Dedifferentiated amniotic fluid mesenchymal stem cell (primary cell): ENCODE results near the gene LILRA2.
"Not testable (repeated sequence)": the region's sequence is repeated elsewhere in the genome, so short reads cannot be mapped to it uniquely, and the experiment has no call there.

ENCODE experiments used
- DNase-seq: peaks from one replicate; pipeline ENCODE4 v3.0.0-alpha.2; 2016; ENCODE audit errors: extremely low spot score

Gene LILRA2

DNA sequence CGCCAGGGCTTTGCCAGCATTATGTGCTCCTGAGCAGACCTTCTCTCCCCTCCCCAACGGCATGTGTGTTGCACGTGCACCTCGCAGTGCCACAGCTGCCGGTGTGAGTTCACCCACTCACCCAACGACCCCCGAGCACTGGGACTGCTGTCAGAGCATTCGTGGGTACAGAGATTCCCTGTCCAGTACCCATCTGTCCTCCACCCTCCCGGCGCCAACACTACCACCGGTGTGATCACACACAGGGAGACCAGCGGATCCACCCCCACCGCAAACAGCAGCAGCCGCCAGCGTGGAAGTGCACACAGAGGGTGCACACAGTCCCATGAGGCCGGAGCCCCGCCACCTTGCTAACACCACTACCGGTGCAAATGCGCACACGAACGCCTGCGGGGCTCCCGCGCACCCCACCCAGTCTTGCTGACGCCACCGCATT, 35.8 kb downstream of the LILRA2 start:
- no peak for DNase-seq

DNA sequence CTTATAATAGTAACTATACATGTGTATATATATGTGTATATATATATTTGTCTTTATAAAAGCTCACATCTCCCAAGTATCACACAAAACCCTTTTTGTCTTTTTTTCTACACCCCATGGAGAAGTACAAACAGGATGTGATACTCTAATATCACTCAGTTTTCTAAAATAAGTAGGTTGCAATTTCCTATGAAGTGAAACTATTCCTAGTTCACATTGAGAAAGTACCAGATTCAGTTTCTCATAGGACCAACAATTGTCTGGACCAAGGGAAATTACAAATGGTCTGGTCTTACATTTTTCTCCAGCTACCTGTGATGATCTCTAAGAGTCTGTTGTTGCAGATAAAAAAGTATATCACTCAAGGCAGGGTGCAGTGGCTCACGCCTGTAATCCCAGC, 38.8 kb downstream of the LILRA2 start:
- no peak for DNase-seq

DNA sequence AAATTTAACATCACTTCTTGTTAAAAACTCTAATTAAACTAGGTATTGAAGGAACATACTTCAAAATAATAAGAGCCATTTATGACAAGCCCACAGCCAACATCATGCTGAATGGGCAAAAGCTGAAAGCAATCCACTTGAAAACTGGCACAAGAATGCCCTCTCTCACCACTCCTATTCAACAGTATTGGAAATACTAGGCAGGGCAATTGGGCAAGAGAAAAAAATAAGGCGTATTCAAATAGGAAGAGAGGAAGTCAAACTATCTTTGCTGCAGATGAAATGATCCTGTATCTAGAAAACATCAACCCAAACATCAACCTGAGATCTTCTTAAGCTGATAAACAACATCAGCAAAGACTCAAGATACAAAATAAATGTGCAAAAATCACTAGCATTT, 41.1 kb downstream of the LILRA2 start:
- DNase-seq, result no peak

DNA sequence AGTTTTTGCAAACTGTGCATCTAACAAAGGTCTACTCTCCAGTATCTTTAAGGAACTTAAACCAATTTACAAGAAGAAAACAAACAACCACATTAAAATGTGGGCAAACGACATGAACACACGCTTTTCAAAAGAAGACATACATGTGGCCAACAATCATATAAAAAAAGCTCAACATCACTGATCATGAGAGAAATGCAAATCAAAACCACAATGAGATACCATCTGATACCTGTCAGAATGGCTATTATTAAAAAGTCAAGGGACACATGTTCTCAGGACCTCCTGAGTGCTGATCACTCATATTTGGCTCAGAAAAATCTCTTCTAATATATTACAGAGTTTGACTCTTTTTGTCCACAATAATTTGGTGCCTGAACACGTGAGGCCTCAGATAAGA, 42.5 kb downstream of the LILRA2 start:
- no peak for DNase-seq

DNA sequence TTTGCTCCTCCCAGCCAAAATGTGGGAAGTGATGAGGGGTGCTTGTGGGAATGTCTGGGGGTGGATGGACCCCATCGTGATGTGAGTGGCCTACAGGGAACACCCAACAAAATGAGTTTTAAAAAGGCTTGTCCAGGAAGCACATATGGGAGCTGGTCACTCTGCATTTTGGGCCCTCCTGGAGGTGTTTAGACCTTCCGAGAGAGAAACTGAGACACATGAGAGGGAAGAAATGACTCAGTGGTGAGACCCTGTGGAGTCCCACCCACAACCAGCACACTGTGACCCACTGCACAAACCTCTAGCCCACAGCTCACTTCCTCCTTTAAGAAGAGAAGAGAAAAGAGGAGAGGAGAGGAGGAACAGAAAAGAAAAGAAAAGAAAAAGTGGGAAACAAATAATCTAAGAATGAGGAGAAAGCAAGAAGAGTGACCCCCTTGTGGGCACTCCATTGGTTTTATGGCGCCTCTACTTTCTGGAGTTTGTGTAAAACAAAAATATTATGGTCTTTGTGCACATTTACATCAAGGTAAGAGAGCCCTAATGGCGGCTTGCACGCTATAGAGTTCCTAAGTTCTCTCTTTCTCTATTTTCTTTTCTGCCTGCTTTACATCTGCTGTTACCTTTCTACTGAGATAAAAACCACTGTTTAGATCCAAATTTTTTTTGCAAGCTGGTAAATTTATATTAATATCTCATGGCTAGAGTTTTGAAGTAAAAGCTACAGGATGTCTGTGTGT, 43.4 kb downstream of the LILRA2 start:
- no peak for DNase-seq

DNA sequence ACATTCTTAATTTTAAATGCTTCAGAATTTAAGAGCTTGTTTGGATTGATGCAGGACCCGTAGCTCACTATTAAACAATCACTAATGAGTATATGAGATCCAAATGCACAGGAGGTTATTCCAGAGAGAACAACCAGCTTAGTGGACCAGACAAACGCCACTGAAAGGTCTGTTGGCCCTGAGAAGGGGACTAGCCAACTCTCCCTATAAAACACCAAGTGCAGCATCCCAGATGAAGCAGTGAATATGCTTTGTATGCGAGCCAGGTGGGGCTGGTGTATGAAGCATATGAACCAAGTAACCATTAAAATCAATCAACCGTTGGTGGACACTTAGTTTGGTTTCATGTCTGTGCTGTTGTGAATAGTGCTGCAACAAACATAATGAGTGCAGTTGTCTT, 46.9 kb downstream of the LILRA2 start:
- no peak for DNase-seq

DNA sequence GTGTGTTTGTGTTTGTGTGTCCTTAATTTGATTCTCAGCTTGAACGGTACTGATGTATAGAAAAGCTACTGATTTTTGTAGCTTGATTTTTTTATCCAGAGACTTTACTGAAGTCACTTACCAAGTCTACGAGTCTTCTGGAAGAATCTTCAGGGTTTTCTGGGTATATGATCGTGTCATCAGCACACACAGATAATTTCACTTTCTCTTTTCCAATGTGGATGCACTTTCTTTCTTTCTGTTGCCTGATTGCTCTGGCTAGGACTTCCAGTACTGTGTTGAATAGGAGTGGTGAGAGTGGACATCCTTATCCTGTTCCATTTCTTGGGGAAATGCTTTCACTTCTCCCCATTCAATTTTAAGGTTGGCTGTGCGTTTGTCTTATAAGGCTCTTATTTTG, 48.8 kb downstream of the LILRA2 start:
- no peak for DNase-seq

DNA sequence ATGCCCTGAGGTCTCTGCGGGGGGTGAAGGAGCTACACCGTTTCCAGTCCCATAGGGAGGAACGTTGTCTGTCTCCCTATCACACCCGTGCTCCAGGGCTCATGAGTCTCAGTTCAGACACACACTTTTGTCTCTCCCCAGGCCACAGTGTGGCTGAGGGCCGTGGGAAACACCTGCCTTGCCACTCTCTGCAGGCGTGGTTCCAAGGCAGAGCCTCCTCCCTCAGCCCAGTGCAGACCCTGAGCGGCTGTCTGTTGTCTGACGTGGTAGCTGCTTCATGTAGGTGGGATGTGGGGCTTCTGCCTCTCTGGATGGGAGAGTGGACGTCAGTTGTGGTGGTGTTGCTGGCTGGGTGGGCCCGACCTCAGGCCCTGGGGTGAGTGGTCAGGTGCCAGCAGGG, 50.6 kb downstream of the LILRA2 start:
- DNase-seq, result not testable (repeated sequence)

DNA sequence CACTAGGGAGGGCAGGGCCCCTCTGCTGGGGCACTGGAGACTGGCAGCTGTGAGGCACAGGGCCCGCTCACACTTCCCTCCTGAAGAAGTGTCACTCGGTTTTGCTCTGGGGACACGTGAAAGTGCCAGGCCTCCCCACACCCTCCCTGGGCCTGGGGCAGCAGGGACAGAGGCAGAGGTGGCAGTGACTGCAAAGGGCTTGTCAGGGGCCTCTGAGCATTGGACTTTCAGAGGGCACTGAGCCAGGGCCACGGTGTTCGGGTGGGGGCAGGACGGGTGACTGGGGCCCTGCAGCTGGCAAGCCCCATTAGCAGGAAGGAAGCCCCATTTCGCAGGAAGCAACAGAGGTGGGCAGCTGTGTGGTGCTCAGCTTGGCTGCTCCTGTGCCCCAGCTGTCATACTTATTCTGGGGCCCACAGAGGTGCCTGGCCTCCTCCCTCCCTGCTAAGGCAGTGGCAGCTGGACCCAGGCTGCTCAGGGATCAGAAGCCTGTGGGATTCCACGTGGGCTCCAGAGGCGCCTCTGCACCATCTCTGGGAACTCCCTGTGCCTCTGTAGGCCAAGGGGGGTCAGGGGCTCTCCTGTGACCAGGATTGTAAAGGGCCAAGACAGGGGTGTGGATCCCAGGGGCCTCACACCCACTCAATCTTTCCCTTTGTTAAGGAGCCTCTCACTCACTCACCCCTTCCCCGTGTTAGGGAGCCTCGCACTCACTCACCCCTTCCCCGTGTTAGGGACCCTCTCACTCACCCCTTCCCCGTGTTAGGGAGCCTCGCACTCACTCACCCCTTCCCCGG, 51.5 kb downstream of the LILRA2 start:
- not testable (repeated sequence) for DNase-seq

DNA sequence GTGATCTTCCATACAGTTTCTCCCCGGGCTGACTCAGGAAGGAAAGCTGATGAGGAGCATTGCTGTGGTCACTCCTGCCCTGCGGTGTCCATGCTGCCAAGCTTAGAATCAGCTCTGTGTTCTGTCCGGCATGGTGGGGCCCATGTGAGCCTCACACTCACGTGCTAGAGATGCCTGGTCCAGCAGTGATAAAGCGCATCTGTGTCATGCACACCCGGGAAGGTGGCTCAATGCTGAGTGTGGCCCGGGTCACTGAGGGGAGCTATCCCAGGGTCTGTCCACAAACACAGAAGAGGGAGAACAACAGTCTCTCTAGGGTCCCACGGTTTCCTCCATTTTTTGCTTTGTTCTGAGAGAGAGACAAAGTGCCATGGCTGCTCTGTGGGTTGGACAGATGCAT, 53.2 kb downstream of the LILRA2 start:
- DNase-seq, result no peak

DNA sequence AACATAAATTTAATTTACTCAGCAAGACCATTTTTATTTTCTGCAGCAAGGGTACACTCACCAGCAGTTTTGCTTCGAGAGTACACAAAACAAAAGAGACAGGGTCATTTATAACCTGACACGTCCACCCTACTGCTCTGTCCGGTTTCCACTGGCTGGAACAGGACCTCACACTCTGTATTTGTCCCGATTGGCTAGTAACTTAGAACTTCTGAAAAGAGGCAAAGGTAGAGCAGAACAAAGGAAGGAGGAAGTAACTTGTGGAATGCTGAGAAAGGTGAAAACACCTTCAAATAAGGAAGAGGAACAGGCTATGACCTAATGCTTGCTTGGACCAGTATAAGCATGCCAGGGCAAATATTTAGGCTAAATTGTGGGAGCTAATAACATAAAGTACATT, 54.3 kb downstream of the LILRA2 start:
- not testable (repeated sequence) for DNase-seq

DNA sequence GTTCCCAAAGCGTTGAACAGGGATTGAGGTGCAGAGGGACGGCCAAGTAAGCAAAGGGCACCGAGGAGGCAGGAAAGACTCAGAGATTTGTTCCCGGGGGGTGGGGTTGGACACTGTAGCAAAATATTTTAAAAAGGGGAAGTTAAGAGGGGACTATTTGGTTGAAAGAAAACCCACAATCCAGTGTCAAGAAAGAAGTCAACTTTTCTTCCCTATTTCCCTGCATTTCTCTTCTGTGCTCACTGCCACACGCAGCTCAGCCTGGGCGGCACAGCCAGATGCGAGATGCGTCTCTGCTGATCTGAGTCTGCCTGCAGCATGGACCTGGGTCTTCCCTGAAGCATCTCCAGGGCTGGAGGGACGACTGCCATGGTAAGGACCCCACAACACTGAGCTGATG, 56.7 kb downstream of the LILRA2 start, which contains the start of gene LILRB1:
Gene LILRB1, plus strand, starts transcription at position 223 of the 400 bp plus-strand sequence. CDS start 590 bp downstream, outside the sequence.
- DNase-seq, result not testable (repeated sequence)

DNA sequence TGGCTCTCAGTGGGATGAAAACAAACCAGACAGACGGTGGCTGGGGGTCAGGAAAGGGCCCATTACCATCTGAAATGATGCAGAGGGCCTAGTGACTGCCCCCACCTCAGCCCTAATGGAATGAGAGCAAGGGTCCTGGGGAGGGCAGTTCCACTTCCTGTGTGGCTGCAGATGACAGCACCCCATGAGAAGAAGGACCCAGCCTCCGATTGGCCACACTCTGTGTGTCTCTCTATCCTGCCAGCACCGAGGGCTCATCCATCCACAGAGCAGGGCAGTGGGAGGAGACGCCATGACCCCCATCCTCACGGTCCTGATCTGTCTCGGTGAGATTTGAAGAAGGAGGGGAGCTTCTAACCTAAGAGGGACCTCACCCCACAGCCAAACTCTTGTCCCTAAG, 57.2 kb downstream of the LILRA2 start:
- no peak for DNase-seq

DNA sequence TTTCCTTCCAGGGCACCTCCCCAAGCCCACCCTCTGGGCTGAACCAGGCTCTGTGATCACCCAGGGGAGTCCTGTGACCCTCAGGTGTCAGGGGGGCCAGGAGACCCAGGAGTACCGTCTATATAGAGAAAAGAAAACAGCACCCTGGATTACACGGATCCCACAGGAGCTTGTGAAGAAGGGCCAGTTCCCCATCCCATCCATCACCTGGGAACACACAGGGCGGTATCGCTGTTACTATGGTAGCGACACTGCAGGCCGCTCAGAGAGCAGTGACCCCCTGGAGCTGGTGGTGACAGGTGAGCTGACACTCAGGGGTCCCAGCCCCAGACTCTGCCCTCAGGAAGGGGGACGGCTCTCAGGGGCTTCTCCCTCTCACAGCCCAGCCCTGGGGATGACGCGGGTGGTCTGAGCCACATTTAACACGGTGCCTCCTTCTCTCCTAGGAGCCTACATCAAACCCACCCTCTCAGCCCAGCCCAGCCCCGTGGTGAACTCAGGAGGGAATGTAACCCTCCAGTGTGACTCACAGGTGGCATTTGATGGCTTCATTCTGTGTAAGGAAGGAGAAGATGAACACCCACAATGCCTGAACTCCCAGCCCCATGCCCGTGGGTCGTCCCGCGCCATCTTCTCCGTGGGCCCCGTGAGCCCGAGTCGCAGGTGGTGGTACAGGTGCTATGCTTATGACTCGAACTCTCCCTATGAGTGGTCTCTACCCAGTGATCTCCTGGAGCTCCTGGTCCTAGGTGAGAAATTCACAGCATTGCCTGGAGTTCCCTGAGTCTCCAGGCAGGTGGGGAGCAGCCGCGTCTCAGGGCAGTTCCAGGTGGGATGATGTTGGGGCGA, 58.1 kb downstream of the LILRA2 start:
- not testable (repeated sequence) for DNase-seq

DNA sequence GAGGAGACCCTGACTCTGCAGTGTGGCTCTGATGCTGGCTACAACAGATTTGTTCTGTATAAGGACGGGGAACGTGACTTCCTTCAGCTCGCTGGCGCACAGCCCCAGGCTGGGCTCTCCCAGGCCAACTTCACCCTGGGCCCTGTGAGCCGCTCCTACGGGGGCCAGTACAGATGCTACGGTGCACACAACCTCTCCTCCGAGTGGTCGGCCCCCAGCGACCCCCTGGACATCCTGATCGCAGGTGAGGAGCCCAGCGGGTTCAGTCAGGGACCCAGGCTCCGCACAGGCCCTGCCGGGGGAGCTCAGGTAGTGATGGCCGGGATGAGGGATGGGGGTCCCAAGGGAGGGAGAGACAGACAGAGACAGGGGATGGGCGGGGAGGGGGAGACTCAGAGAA, 58.9 kb downstream of the LILRA2 start:
- not testable (repeated sequence) for DNase-seq

DNA sequence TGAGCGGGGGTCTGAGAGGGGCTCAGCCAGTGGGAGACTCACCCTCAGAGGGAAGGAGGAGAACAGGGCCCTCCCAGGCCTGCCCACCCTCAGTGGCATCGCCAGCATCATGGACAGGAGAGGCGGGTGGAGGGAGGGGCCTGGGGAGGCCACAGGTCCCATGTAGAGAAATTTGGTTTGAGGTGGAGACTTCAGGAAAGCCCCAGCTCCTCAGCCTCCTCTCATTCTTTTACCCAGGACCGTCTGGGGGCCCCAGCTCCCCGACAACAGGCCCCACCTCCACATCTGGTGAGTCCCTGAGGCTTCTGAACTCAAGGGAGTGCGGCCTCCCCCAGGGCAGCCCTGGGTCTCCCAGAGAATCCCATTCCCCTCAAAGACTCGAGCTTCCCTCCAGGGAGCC, 59.8 kb downstream of the LILRA2 start:
- DNase-seq, result no peak

DNA sequence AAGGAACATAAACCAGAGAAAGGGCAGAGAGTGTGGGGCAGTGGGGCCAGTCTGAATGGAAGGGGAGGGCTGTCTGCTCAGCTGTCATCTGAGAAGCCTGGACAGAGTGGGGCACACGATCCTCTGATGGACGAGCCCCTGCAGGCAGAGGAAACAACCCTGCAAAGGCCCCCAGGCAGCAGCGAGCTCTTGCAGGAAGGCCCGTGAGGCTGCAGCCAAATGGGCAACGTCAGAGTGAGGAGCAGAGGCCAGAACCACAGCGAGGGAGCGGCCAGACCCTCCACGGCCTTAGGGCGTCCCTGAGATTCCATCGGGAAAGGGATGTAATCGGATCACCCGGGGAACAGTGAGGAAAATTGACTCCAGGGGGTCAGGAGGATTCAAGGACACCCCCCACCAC, 62.5 kb downstream of the LILRA2 start:
- not testable (repeated sequence) for DNase-seq

DNA sequence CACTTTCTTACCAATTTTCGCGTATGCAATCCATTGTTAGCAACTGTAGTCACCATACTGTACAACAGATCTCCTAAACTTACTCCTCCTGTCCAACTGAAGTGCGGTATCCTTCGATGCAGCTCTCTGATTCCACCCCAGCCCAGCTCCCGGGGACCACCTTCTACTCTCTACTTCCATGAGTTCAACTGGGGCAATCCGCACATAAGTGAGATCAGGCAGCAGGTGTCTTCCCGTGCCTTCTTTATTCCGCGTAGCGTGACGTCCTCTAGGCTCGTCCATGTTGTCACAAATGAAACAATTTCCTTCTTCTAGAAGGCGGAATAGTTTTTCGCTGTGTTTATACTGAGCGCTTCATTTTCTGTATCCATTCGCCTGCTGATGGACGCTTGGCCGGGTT, 65.1 kb downstream of the LILRA2 start:
- no peak for DNase-seq
